ENCODE results near the gene CLRN3.

Gene CLRN3

GRCh38 chr10:127874671-127875448 is 17.9 kb downstream of the CLRN3 start:
- no peak for DNase-seq (ENCODE audit: low spot score)

- no peak for DNase-seq (ENCODE audit: low spot score)
Measured at GRCh38 chr10:127873901-127874470, 18.8 kb downstream of the CLRN3 start.

- no peak for DNase-seq (ENCODE audit: low spot score)
Measured at GRCh38 chr10:127872871-127873600, 19.7 kb downstream of the CLRN3 start.

- DNase-seq (ENCODE audit: low spot score): no peak
Measured at GRCh38 chr10:127872011-127872761, 20.6 kb downstream of the CLRN3 start.

GRCh38 chr10:127871631-127872010 is 21.1 kb downstream of the CLRN3 start:
- DNase-seq (ENCODE audit: low spot score): no peak

GRCh38 chr10:127869329-127869728 is 23.4 kb downstream of the CLRN3 start:
- DNase-seq (ENCODE audit: low spot score): no peak

- DNase-seq (ENCODE audit: low spot score): no peak
Measured at GRCh38 chr10:127867805-127868204, 24.9 kb downstream of the CLRN3 start.

GRCh38 chr10:127866276-127867013 is 26.3 kb downstream of the CLRN3 start:
- DNase-seq (ENCODE audit: low spot score): no peak

- no peak for DNase-seq (ENCODE audit: low spot score)
Measured at GRCh38 chr10:127863231-127863825, 29.4 kb downstream of the CLRN3 start.

GRCh38 chr10:127860592-127860991 is 32.1 kb downstream of the CLRN3 start:
- DNase-seq (ENCODE audit: low spot score): no peak

GRCh38 chr10:127855976-127856375 is 36.8 kb downstream of the CLRN3 start:
- no peak for DNase-seq (ENCODE audit: low spot score)

- no peak for DNase-seq (ENCODE audit: low spot score)
Measured at GRCh38 chr10:127855591-127855881, 37.2 kb downstream of the CLRN3 start.

GRCh38 chr10:127854769-127855590 is 37.8 kb downstream of the CLRN3 start:
- no peak for DNase-seq (ENCODE audit: low spot score)

- peak; percentile 71 for DNase-seq (ENCODE audit: low spot score)
Measured at GRCh38 chr10:127853868-127854768, 38.6 kb downstream of the CLRN3 start.

GRCh38 chr10:127852456-127852855 is 40.3 kb downstream of the CLRN3 start:
- no peak for DNase-seq (ENCODE audit: low spot score)

- no peak for DNase-seq (ENCODE audit: low spot score)
Measured at GRCh38 chr10:127851661-127852194, 41.0 kb downstream of the CLRN3 start.

GRCh38 chr10:127850944-127851343 is 41.8 kb downstream of the CLRN3 start:
- DNase-seq (ENCODE audit: low spot score): no peak

- DNase-seq (ENCODE audit: low spot score): no peak
Measured at GRCh38 chr10:127849921-127850320, 42.8 kb downstream of the CLRN3 start.

- no peak for DNase-seq (ENCODE audit: low spot score)
Measured at GRCh38 chr10:127849224-127849623, 43.5 kb downstream of the CLRN3 start.
